LNCAP (cell line): ENCODE measurements around the gene COX17.

ENCODE experiments used
- CTCF ChIP-seq: fragments of 450-650 bp; IDR thresholded peaks from 2 replicates; pipeline ENCODE4 v1.5.1; 2017; ENCODE audit warnings: mild to moderate bottlenecking

Gene COX17

GRCh38 chr3:119624002-119624720 lies 53.0 kb downstream of the COX17 start:
- TF ChIP-seq CTCF, result no peak

- no peak for TF ChIP-seq CTCF
These were observed 56.3 kb downstream of the COX17 start for GRCh38 chr3:119620899-119621298.
